Activated CD4-positive, alpha-beta T cell treated with anti-CD3 and anti-CD28 coated beads, Interleukin-2, Interleukin-6, amounts not matched to agents 100 ng/mL and 50 ng/mL, durations not matched to agents 16 hours and 8 hours (primary cell): ENCODE measurements around the gene STARD4.

Source experiments
- DNase-seq: peaks from one replicate; pipeline ENCODE4 v3.0.0-alpha.2; 2020

STARD4 gene

DNA sequence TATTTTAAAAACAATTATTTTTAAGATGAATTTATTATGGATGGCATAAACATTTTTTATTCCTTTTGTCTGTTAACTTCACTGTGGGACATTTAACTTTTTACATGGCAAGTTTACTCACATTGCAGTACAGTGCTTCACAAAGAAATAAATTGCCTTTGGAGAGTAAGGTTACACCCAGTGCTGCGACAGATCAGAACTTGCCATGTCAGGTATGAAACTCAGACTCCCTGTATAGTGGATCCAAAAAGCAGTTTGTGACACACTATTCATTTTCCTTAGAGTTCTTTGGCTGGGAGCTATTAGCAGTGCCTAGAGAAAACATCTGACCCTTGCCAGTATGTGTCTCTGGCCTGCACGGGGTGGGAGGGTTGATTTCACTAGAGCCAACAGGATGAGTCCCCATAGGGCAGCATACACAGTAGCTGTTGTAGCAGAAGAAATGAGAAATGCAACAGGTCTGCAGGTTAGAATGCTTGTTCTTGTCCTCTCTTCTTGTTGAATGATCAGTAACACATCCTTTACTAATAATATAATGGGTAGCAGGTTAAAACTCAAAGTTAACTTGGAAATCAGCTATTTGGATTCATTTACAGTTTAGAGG, 42.9 kb downstream of the STARD4 start:
- DNase-seq, result no peak

DNA sequence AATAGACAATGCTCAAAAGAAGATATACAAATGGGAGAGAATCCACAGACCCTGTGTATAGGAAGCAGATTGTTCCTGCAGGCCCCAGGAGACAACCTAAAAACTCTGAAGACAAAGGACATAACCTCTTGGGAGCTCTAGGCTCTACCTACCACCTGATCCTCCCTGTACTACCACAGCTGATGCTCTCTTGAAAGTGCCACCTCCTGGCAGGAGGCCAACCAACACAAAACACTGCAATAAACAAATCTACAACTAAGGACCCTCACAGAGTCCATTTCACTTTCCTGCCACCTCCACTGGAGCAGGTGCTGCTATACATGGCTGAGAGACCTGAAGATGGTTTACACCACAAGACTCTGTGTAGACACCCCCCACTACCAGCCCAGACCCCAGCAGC, 49.0 kb downstream of the STARD4 start:
- DNase-seq, result no peak

DNA sequence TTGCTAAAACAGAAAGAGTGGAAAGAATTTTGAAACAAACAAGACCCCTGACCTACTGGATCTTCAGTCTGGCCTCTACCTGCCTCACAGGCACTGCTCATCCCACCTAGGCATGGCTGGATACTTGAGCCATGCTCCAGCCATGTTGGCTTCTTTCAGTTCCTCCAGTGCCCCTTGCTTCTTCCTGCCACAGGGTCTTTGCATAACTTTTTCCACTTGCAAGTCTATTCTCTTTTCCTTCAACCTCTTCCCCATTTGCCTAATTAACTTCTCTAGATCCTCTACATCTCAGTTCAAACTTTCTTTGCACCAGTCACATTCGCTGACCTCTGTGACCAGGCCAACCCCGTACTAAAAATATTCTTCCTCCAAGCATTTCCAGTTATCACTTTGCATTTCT, 50.4 kb downstream of the STARD4 start:
- DNase-seq, result no peak

DNA sequence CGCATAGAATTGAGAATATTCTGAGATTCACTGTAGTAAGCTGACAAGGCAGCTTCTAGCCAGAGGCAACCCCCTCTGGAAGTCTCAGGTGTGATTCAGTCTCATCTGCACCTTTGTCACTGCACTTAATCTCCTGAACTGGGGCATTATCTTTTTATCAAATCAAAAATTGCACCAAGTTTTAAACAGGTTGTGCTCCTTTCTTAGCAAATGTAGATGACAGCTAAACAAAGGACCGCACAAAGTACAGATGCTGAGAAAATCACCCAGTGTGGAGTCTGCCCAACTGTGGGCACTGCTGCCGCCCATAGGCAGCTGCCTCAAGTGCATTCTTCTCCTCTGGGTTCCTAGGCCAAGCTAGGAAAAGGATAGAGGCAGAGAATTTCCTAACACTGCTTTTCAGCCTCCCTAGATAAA, 51.1 kb downstream of the STARD4 start:
- DNase-seq, result no peak

DNA sequence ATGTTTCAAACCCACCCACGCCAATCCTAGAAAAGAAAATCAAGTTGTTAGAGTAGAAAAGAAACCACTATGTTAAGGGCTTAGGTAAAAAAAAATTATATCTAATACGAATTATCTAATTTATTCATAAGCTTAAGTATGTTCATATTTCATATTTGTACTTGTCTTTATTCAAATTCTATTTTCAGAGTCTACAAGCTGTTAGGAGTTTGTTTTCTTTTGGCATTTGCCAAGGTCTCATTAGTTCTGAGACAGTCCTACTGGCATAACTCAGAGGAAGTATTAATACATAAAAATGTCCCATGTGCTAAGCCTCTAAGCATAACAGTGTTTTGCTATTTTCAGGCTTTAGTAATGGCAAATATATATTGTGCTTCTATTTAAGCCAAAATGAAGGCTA, 57.6 kb downstream of the STARD4 start:
- DNase-seq, result no peak

DNA sequence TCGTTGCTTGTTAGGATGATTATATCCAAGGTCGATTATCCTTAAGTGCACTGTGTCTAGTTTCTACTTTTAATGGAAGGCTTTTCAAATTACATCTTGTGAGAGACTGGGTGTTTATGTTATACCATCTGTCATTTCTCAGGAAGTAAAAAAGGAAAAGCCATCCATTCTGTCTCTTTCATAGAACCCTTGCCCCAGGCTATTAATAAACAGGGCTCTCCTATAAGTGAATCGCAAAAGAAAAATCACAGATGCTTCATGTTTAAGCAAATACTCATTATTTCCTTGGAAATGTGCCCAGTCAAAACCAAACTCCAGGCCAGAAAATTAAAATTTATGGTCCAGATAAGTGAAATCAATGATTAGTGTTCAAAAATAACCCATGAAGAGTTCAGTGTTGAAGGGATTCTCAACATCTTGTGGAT, 58.1 kb downstream of the STARD4 start:
- DNase-seq, result no peak

DNA sequence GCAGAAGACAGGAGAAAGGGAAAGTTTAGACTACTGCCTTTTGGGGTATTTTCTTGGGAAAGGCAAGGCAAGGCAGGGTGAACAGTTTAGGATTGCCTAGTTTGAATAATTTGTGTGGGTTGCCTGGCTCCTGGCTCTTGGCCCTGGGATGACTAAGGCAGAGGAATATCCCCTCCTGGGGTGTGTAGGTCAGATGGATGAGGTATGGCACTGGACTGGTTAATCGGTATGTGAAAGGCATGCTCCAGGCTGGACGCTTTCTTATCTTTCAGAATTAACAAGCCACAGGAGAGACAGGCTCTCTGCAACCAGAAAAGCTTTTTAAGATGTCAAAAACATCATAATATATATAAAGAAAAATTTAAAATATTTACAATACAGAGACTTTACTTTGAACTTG, 58.6 kb downstream of the STARD4 start:
- DNase-seq, result no peak

DNA sequence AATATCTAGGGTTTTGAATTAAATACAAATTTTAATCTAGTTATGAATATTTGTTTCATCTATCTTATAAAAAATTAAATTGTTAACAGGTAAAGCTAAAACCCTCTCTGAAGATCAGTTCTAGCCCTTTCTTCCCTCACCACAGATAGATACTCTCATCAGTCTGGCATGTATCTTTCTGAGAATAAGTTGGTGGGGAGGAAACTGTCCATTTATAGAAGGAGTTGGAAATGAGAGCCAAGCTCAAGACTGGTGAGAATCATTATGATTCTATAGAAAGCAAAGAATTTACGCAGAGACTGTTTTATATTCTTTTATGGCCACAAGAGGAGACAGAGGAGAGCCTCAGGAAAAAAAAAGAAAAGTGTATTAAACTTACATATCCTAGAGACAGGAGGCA, 59.0 kb downstream of the STARD4 start:
- DNase-seq, result no peak

DNA sequence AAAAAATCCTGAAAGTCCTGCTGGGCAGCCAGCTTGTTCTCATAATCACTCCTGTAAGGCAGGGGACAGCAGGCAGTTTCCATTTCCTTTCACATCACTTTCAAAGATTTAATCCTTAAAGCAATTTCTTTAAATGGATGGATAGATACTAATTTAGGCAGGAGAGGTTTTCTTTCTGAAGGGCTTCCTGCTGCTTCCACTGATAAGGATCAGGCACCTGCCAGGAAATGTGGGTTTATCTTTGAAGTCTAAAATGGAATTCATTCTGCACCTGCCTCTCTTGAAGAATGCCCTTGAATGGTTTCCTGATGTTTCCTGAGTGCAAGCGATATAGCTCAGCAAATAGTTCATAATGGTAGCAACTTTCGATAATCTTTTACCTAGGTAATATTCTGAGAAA, 64.5 kb downstream of the STARD4 start:
- no peak for DNase-seq

DNA sequence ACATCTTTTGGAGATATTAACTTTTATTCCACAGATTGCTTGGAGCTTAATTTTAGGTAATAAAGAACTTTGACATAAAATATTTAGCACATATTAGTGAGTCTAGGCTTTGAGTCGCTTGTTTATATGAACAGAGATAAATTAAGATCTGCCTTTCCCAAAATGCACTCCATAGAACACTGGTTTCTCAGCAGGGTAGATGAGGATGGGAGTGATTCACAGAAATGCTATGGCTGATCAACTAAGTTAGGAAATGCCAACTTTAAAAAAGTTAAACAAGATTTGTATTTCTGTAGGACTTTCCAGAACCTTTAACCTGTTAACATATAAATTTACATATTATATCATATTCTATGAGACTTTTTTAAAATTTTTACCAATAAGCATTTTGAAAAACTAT, 65.2 kb downstream of the STARD4 start:
- DNase-seq, result no peak
